Smooth muscle cell of the umbilical artery (primary cell): ENCODE measurements around the gene IFRD2. TPM values are rescaled to one million over a fixed set of nuclear protein-coding genes. Genes with fewer than 3 reads are reported as not detected.

Experiments
- total RNA-seq: library from RNA; depleted of rRNA; stranded (reverse); fragments of >200 nt; gene quantifications from 2 replicates; pipeline ENCODE4 v1.2.3, GENCODE V29; 2014

Gene IFRD2, protein sequence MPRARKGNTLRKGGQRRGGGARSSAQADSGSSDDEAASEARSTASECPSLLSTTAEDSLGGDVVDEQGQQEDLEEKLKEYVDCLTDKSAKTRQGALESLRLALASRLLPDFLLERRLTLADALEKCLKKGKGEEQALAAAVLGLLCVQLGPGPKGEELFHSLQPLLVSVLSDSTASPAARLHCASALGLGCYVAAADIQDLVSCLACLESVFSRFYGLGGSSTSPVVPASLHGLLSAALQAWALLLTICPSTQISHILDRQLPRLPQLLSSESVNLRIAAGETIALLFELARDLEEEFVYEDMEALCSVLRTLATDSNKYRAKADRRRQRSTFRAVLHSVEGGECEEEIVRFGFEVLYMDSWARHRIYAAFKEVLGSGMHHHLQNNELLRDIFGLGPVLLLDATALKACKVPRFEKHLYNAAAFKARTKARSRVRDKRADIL
- total RNA-seq, result 47.5 and 64.8 TPM in 2 replicates

DNA sequence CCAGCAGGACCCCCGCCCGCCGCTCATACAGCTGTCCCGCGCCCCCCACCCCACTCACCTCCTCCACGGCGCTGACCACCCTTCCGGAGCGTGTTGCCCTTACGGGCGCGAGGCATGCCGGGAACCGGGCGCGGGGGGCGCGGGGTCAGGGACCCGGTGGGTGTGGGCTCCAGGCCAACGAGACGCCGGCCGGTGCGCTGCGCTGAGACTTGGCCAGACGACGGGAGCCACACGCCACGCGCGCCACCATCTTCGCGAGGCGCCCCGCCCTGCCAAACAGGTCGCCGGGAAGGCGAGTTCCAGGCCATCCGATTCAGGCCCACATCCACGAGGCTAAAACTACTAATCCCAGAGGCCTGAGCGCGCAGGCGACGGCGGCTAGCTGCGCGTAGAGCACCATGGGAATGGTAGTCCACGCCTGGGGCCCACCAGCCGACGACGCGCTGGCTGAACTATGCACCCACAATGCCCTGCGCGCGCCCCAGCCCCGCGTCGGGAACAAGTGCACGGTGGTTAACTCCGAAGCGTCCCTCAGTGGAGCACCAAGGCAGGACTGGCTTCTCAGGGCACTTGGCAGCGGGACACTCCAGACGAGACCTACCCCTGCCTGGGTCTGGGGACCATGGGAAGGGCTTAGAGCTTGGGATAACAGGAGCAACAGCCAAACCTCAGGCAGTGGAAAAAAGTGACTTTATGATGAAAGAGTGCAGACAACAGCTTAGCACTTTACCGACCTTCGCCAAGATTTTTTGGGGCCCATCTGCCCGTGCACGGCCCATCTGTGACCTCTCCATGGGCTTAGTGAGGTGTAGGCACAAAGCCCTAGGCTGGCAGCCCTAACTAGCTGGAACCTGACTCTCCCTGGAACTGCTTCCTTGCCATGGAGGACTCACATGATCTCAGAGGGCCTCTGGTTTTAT is at the start of gene IFRD2:
Gene IFRD2, minus strand, starts transcription at position 271 of the 920 bp plus-strand sequence. Its CDS starts 155 bp downstream, at position 116.

DNA sequence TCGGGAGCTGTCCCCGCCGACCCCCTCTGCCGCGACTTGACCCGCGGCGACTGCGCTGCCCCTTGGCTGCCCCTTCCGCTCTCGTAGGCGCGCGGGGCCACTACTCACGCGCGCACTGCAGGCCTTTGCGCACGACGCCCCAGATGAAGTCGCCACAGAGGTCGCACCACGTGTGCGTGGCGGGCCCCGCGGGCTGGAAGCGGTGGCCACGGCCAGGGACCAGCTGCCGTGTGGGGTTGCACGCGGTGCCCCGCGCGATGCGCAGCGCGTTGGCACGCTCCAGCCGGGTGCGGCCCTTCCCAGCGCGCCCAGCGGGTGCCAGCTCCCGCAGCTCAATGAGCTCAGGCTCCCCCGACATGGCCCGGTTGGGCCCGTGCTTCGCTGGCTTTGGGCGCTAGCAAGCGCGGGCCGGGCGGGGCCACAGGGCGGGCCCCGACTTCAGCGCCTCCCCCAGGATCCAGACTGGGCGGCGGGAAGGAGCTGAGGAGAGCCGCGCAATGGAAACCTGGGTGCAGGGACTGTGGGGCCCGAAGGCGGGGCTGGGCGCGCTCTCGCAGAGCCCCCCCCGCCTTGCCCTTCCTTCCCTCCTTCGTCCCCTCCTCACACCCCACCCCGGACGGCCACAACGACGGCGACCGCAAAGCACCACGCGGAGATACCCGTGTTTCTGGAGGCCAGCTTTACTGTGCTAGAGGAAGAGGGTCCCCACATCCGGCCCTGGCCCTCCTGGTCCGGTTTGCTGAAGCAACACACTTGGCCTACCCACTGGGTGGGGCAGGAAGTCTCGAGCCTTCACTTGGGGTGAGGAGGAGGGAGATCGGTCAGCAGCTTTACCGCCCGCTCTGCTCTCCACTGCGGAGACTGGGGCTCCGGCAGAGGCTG is 48.5 kb upstream of the IFRD2 start, which contains the start of gene RASSF1:
Gene RASSF1, minus strand, starts transcription at position 389 of the 882 bp plus-strand sequence. Its CDS starts 31 bp downstream, at position 358.

DNA sequence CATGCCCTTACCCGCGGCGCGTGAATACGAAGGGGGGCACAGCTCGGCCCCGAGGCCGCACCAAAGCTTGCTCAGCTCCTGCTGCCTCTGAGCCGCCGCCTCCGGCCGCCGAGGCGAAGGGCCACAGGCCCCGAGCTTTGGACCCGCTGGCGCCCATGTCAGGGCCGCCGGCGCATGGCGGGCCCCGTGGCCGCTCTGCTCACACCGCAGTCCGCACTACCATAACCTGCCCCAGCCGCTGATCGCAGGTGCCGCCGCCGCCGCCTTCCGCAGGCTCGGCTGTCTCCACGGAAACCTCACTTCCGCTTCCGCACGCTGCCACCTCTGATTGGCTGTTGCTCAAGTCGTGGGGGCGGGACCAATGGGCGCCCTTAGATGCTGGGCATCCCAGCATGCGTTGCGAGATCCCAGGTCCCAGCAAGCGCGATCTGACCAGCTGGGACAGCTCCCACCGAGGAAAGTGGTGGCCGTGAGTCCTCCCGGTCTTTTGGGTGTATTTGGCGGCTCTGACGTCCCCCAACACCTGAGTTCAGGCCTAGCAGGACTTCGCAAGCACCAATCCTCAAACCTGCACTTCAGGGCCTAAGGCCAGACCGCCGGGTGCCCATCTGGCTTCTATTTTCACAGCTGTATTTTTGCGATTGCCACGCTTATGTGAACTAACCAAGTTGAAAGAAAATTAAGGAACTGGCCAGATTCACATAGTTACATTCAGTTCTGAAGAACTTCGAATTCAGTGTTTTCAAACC is 35.9 kb upstream of the IFRD2 start, which contains the start of gene TUSC2:
Gene TUSC2, minus strand, starts transcription at position 281 of the 749 bp plus-strand sequence. Its CDS starts 124 bp downstream, at position 157.

DNA sequence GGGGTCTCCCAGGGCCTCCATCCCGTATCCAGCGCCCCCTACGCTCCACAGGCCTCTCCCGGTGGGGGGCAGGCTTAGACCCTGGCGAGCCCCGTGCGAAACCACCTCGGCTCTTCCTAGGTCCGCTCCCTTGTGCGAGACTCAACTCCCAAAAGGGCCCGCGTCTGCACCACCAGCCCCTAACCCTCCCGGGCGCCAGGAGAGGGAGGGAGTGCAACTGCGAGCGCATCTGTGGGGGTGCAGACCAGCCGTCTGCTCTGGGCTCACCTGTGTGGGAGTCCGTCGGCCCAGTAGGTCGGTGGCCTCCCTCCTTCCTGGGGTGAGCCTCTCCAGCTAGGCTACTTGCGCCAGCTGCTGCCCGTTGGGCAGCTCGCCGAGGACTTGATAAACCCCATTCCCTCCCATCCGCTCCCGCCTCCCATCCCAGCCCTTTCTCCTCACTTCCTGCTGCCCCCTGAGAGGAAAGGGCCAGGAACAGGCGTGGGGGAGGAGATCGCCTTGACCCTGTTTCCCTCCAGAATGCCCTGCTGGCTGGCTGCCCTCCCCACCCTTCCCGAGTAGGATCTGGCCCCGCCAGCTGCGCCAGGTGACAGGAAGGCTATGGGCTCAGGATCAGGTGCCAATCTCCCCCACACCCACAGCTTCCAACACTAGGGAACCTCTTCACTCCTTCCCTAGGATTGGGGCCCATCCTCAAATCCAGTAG is 30.3 kb upstream of the IFRD2 start, which contains the start of gene HYAL2:
Gene HYAL2, minus strand, starts transcription at position 360 of the 706 bp plus-strand sequence. CDS start 2,256 bp downstream, outside the sequence.

DNA sequence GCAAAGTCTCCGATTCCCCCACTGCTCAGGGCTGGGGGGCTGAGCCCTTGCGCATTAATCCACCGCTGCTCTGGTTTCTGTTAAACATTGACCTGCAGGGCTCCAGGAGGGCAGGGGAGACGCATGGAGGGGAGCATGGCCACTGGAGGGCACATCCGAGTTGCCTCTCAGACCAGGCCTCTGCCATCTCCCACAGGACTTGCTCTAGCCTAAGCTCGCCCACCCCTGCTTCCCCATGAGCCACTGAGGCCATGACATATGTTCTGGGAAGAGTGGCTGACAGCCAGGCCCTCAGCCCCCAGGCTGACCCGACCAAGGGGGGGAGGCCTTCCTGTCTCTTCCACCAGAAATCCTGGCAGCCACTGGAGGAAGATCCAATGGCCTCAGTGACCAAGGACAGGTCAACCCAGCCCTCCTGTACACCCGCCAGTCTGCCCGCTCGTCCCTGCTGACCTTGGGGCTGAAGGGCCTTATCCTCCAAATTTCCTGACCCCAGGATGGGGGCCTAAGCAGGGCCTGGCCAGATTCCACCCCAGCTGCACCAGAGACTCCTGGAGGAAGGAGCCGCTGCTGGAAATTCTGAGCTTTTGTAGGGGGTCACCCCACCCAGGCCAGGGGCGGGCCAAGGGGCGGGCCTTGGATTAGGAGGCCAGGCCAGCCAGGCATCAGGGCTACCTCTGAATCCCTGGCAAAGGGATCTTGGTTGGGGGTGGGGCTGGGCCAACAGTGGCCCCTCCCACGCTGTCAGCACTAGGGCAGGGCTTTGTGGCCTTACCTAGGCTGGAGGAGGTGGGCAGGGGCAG is 11.0 kb upstream of the IFRD2 start, which contains the start of gene HYAL1:
Gene HYAL1, minus strand, starts transcription at position 562 of the 803 bp plus-strand sequence. CDS start 618 bp downstream, outside the sequence.

DNA sequence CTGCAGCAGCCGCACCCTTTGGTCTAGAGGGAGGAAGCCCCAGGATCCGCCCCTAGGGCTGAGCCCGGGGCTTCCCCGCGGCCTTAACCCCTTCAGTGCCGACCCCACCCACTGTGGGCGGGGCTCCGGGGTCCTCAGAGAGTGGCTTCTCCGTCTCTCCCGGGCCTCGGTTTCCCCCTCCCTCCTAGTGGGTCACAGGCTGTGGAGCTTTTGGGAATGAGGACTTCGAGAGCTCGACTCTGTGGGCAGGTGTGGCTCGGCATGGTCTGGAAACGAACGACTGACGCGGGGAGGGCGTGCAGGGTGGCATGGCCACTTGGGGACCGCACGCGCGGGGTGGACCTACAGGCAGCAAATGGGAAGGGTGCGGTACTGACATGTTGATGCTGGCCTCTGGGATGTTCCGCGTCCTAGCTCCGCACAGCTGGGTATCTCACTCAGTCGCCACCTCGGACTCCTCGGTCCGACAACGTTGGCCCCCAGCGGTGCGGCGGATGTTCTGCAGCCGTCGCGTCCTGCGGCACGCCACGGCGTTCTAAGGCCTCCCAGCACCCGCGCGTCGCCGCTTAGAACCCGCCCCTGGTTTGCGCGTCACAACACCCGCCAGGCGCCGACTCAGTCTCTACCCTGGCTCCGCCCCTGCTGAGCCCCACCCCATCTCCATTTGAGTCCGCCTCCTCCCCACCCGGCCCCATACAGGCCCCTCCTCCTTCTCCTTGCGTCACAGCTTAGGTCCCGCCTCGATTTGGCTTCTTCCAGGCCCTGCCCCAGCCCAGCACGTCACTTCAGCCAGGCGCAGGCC is 6.8 kb upstream of the IFRD2 start, which contains the start of the genes HYAL3 and NAA80:
Gene HYAL3, minus strand, starts transcription at position 570 of the 802 bp plus-strand sequence. CDS start 3,803 bp downstream, outside the sequence.
Gene NAA80, minus strand, starts transcription at position 570 of the 802 bp plus-strand sequence. CDS start 1,942 bp downstream, outside the sequence.

DNA sequence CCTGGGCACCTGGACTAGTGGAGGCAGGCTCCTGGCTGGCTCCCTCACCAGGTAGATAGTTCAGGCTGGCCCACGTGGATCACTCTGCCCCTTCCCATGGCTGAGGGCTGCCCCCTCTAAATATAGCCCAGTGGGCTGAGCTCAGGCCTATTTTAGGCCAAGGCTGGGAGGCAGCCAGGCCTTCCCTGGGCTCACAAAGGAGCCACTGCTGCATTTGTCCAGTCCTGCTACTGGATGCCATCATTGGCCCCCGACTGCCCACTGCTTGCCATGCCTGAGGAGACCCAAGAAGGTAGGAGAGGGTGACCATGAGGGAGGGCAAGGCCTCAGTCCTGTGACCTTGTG is 13.4 kb downstream of the IFRD2 start, which contains the start of gene LSMEM2:
Gene LSMEM2, plus strand, starts transcription at position 208 of the 345 bp plus-strand sequence. Its CDS starts 27 bp downstream, at position 235.

DNA sequence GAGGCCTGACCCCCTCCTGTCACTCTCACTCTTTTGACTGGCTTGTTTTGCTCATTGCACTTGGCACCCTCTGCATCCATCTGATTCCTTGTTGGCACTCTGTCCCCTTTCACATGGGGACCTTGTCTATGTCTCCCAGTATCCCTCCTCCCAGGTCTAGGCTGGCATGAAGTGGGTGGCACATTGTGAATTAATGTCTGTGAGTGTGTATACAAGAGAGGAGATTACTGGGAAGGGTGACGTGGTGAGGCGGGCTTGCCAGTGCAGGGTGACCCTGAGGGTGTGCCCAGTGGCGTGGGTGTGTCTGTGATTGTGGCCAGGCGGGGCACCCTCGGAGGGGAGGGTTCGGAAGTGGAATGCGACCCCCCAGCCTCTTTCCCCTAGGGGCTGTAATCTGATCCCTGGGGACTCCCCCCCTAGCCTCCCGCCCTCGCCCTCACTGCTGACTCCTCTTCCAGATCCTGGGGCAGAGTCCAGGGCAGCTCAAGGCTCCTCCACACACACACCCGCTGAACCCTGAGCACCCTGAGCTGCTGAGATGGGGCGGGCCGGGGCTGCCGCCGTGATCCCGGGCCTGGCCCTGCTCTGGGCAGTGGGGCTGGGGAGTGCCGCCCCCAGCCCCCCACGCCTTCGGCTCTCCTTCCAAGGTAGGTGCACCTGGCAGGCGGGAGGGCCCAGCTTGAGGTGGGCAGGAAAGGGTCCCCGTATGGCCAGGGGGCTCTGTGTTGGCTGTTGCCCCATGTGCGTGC is 23.4 kb downstream of the IFRD2 start, which contains the start of gene SEMA3B:
Gene SEMA3B, plus strand, starts transcription at position 445 of the 749 bp plus-strand sequence. Its CDS starts 94 bp downstream, at position 539.

Other genes starting within 250 kb of the IFRD2 start
- 97.4 and 147 TPM in 2 replicates for gene RBM5, start 203.5 kb downstream of the IFRD2 start, total RNA-seq
- 0.23 and 0.30 TPM in 2 replicates for gene SEMA3F, start 137.1 kb downstream of the IFRD2 start, total RNA-seq
- not detected in 2 replicates for gene GNAT1, start 100.8 kb downstream of the IFRD2 start, total RNA-seq
- gene SLC38A3, start 87.2 kb downstream of the IFRD2 start, total RNA-seq, result not detected in 2 replicates
- 180 and 374 TPM in 2 replicates for gene GNAI2, start 56.2 kb downstream of the IFRD2 start, total RNA-seq
- gene SEMA3B, start 23.3 kb downstream of the IFRD2 start, total RNA-seq, result 12.4 and 19.0 TPM in 2 replicates
- gene LSMEM2, start 13.3 kb downstream of the IFRD2 start, total RNA-seq, result not detected in 2 replicates
- gene HYAL3, start 7.0 kb upstream of the IFRD2 start, total RNA-seq, result 5.3 and 5.7 TPM in 2 replicates
- 1.5 and 4.2 TPM in 2 replicates for gene NAA80, start 7.0 kb upstream of the IFRD2 start, total RNA-seq
- gene HYAL1, start 11.1 kb upstream of the IFRD2 start, total RNA-seq, result 0.30 and 0.42 TPM in 2 replicates
- gene HYAL2, start 30.3 kb upstream of the IFRD2 start, total RNA-seq, result 96.6 and 112 TPM in 2 replicates
- 9.3 and 18.4 TPM in 2 replicates for gene TUSC2, start 35.8 kb upstream of the IFRD2 start, total RNA-seq
- gene RASSF1, start 48.4 kb upstream of the IFRD2 start, total RNA-seq, result 20.8 and 26.0 TPM in 2 replicates
- 0.30 and 0.88 TPM in 2 replicates for gene ZMYND10, start 53.3 kb upstream of the IFRD2 start, total RNA-seq
- 17.2 and 25.8 TPM in 2 replicates for gene NPRL2, start 58.3 kb upstream of the IFRD2 start, total RNA-seq
- 28.5 and 44.8 TPM in 2 replicates for gene CYB561D2, start 58.4 kb upstream of the IFRD2 start, total RNA-seq
- gene TMEM115, start 67.1 kb upstream of the IFRD2 start, total RNA-seq, result 41.9 and 43.9 TPM in 2 replicates
- gene CACNA2D2, start 211.2 kb upstream of the IFRD2 start, total RNA-seq, result 0.05 TPM in 1 of 2 replicates, not detected in the other